Liver (tissue), 9 donors: ENCODE measurements around the gene EIF4ENIF1. TPM values are rescaled to one million over a fixed set of nuclear protein-coding genes. Genes with fewer than 3 reads are reported as not detected.

Source experiments
- DNase-seq: peaks from one replicate; pipeline ENCODE4 v3.0.0-alpha.2; 2017; ENCODE audit warnings: low spot score
- H3K27ac ChIP-seq, 2 donors: one replicate each; pipeline ENCODE4 v1.7.0; 2013; ENCODE audit warnings: inconsistent platforms in 2 of 2, low read length in 2 of 2, control low read depth in 1 of 2, low read depth in 1 of 2, mild to moderate bottlenecking in 1 of 2
- H3K27me3 ChIP-seq, 4 donors: one replicate each; pipeline versions ENCODE4 v1.6.1 to v1.7.0; 2013; ENCODE audit warnings: low read length in 3 of 4, inconsistent platforms in 1 of 4, mild to moderate bottlenecking in 1 of 4, moderate library complexity in 1 of 4; ENCODE audit not compliant: control insufficient read depth in 4 of 4, insufficient read depth in 4 of 4
- H3K36me3 ChIP-seq, 4 donors: one replicate each; pipeline versions ENCODE4 v1.6.1 to v1.7.0; 2013; ENCODE audit warnings: low read length in 3 of 4, mild to moderate bottlenecking in 3 of 4, low read depth in 1 of 4, moderate library complexity in 1 of 4; ENCODE audit not compliant: control insufficient read depth in 4 of 4, insufficient read depth in 3 of 4
- H3K4me1 ChIP-seq, 4 donors: one replicate each; pipeline versions ENCODE4 v1.6.1 to v1.7.0; 2013; ENCODE audit warnings: low read length in 3 of 4, mild to moderate bottlenecking in 3 of 4, moderate library complexity in 1 of 4; ENCODE audit not compliant: control insufficient read depth in 4 of 4, insufficient read depth in 4 of 4
- H3K4me3 ChIP-seq, 3 donors: one replicate each; pipeline versions ENCODE4 v1.6.1 to v1.7.0; 2013; ENCODE audit warnings: low read length in 3 of 3, control low read depth in 1 of 3, low read depth in 1 of 3, mild to moderate bottlenecking in 1 of 3
- H3K9ac ChIP-seq, 2 donors: one replicate each; pipeline ENCODE4 v1.7.0; 2013; ENCODE audit warnings: low read length in 2 of 2, mild to moderate bottlenecking in 2 of 2, moderate library complexity in 2 of 2, control low read depth in 1 of 2, low read depth in 1 of 2
- H3K9me3 ChIP-seq, 4 donors: one replicate each; pipeline versions ENCODE4 v1.6.1 to v1.7.0; 2013; ENCODE audit warnings: low read length in 3 of 4; ENCODE audit not compliant: control insufficient read depth in 4 of 4
- FOXA1 ChIP-seq: IDR thresholded peaks from 2 replicates; pipeline ENCODE4 v1.6.1; 2016; ENCODE audit warnings: antibody characterized with exemption
- GABPA ChIP-seq, 2 donors: IDR thresholded peaks in 1 of 2; conservative IDR thresholded peaks in 1 of 2; 2 replicates each; pipeline ENCODE4 v1.6.1; 2016; ENCODE audit warnings: antibody characterized with exemption in 2 of 2, mild to moderate bottlenecking in 1 of 2, moderate library complexity in 1 of 2
- HNF4A ChIP-seq, 2 donors: conservative IDR thresholded peaks; 2 replicates each; pipeline ENCODE4 v1.6.1; 2016; ENCODE audit warnings: antibody characterized with exemption in 2 of 2, mild to moderate bottlenecking in 2 of 2
- HNF4G ChIP-seq: IDR thresholded peaks from 2 replicates; pipeline ENCODE4 v1.6.1; 2016; ENCODE audit warnings: antibody characterized with exemption
- JUND ChIP-seq, 2 donors: IDR thresholded peaks; 2 replicates each; pipeline ENCODE4 v1.6.1; 2016; ENCODE audit warnings: antibody characterized with exemption in 2 of 2
- NR2F2 ChIP-seq: IDR thresholded peaks from 2 replicates; pipeline ENCODE4 v1.6.1; 2016; ENCODE audit warnings: antibody characterized with exemption
- RXRA ChIP-seq, 2 donors: IDR thresholded peaks; 2 replicates each; pipeline ENCODE4 v1.6.1; 2017 to 2018; ENCODE audit warnings: antibody characterized with exemption in 2 of 2, mild to moderate bottlenecking in 1 of 2
- YY1 ChIP-seq: IDR thresholded peaks from 2 replicates; pipeline ENCODE4 v1.6.1; 2016; ENCODE audit warnings: antibody characterized with exemption, mild to moderate bottlenecking
- WGBS: extraction: QIAGEN DNeasy Blood & Tissue Kit; methylation state at CpG from one replicate; pipeline ENCODE4 v1.1.7; 2013; 5-methylcytosine and 5-hydroxymethylcytosine counted together
- polyA plus RNA-seq, 2 donors: library from polyadenylated mRNA; stranded (reverse) in 1 of 2; unstranded in 1 of 2; fragments of 200-250 nt in 1 of 2; fragments of >200 nt in 1 of 2; fragmentation: Nextera tagmentation in 1 of 2; extraction: Ambion mirVana in 1 of 2; gene quantifications; one replicate each; pipeline versions ENCODE4 v1.2.1 to v1.2.3, GENCODE V29; 2013 to 2015
- total RNA-seq, 2 donors: library from RNA; depleted of rRNA; stranded (reverse); fragments of >200 nt; gene quantifications; one replicate each; pipeline ENCODE4 v1.2.3, GENCODE V29; 2014
- TF ChIP-seq, protein P1 (sequence below): IDR thresholded peaks from 2 replicates; pipeline ENCODE4 v1.6.1; 2016; ENCODE audit warnings: antibody characterized with exemption, mild to moderate bottlenecking
- TF ChIP-seq, protein P2 (sequence below): IDR thresholded peaks from 2 replicates; pipeline ENCODE4 v1.6.1; 2016; ENCODE audit warnings: antibody characterized with exemption
- TF ChIP-seq, protein P3 (sequence below): IDR thresholded peaks from 2 replicates; pipeline ENCODE4 v1.6.1; 2016; ENCODE audit warnings: antibody characterized with exemption
- donor health status: healthy.
- donor health status: healthy.
- donor health status: healthy.
- donor health status: healthy.
- donor health status: healthy.

Gene EIF4ENIF1
- total and polyA plus RNA-seq, 4 donors: 4.6 to 7.1 (median 6.0) TPM

DNA sequence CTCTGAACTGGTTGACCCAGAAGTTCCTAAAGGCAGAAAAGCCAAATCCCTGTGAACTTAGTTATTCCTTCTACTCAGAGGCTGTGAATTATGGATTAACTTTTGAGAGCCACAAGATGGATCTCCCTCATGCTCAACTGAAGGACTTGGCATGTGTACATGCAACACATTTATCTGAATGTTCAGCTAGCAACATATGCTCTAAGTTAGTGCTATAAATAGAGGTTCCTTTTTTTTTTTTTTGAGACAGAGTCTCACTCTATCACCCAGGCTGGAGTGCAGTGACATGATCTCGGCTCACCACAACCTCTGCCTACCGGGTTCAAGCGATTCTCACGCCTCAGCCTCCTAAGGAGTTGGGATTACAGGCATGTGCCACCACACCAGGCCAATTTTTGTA is 40.1 kb downstream of the EIF4ENIF1 start:
- Histone ChIP-seq H3K4me3 (no peak overlapping the region), H3K27me3 (no peaks in the 10 kb centered on the region), H3K27ac (no peak overlapping the region), H3K36me3 (peaks cover 3 to 29% (median 18%) of the 10 kb centered on the region in 4 donors), H3K9ac (no peak overlapping the region), H3K4me1 (peaks cover 0 to 7% (median 5%) of the 10 kb centered on the region in 4 donors), H3K9me3 (no peaks in the 10 kb centered on the region)
- TF ChIP-seq, protein P1, sequence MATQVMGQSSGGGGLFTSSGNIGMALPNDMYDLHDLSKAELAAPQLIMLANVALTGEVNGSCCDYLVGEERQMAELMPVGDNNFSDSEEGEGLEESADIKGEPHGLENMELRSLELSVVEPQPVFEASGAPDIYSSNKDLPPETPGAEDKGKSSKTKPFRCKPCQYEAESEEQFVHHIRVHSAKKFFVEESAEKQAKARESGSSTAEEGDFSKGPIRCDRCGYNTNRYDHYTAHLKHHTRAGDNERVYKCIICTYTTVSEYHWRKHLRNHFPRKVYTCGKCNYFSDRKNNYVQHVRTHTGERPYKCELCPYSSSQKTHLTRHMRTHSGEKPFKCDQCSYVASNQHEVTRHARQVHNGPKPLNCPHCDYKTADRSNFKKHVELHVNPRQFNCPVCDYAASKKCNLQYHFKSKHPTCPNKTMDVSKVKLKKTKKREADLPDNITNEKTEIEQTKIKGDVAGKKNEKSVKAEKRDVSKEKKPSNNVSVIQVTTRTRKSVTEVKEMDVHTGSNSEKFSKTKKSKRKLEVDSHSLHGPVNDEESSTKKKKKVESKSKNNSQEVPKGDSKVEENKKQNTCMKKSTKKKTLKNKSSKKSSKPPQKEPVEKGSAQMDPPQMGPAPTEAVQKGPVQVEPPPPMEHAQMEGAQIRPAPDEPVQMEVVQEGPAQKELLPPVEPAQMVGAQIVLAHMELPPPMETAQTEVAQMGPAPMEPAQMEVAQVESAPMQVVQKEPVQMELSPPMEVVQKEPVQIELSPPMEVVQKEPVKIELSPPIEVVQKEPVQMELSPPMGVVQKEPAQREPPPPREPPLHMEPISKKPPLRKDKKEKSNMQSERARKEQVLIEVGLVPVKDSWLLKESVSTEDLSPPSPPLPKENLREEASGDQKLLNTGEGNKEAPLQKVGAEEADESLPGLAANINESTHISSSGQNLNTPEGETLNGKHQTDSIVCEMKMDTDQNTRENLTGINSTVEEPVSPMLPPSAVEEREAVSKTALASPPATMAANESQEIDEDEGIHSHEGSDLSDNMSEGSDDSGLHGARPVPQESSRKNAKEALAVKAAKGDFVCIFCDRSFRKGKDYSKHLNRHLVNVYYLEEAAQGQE: no peak
- no peak for TF ChIP-seq JUND (IDR thresholded peaks at IDR 0.05)
- WGBS: 83% methylated on average over 4 of the region's 4 CpGs
- DNase-seq: no peak

DNA sequence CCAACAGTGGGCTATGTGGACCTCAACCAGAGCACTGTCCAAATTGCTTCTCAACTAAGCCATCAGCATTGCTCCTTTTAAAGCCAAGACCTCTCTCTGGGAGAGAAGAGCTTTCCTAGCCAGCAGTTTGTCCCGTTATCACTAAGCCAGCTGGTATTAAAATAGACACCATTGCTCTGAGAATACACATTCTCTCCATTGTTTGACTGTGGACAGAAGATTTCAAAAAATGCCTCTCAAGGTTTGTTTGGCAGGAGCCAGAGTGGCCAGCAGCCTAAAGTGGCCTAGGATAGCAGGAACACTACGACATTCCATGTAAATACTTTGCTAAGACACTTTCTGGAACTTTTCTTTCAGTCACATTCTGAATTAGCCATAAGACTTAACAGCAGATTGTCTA is 41.3 kb downstream of the EIF4ENIF1 start:
- H3K36me3 ChIP-seq: peaks cover 2 to 25% (median 9%) of the 10 kb centered on the region in 4 donors
- H3K4me1 ChIP-seq: peaks cover 0 to 7% (median 5%) of the 10 kb centered on the region in 4 donors
- 92% methylated on average over 2 of the region's 2 CpGs for WGBS
- H3K9me3 ChIP-seq: no peaks in the 10 kb centered on the region
- no peak for DNase-seq
- H3K27me3 ChIP-seq: no peaks in the 10 kb centered on the region
- H3K4me3 ChIP-seq: no peak overlapping the region
- no peak overlapping the region for H3K27ac ChIP-seq
- no peak overlapping the region for H3K9ac ChIP-seq
- TF ChIP-seq HNF4A (conservative IDR thresholded peaks at IDR 0.05) (no peak), NR2F2 (no peak), FOXA1 (no peak), YY1 (no peak), GABPA (IDR thresholded peaks at IDR 0.05 in 1 of 2, conservative IDR thresholded peaks at IDR 0.05 in 1 of 2) (no peak), JUND (IDR thresholded peaks at IDR 0.05) (no peak), HNF4G (no peak), RXRA (IDR thresholded peaks at IDR 0.05) (no peak)
- TF ChIP-seq, protein P1: no peak
- TF ChIP-seq, protein P2, sequence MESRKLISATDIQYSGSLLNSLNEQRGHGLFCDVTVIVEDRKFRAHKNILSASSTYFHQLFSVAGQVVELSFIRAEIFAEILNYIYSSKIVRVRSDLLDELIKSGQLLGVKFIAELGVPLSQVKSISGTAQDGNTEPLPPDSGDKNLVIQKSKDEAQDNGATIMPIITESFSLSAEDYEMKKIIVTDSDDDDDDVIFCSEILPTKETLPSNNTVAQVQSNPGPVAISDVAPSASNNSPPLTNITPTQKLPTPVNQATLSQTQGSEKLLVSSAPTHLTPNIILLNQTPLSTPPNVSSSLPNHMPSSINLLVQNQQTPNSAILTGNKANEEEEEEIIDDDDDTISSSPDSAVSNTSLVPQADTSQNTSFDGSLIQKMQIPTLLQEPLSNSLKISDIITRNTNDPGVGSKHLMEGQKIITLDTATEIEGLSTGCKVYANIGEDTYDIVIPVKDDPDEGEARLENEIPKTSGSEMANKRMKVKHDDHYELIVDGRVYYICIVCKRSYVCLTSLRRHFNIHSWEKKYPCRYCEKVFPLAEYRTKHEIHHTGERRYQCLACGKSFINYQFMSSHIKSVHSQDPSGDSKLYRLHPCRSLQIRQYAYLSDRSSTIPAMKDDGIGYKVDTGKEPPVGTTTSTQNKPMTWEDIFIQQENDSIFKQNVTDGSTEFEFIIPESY: no peak
- TF ChIP-seq, protein P3, sequence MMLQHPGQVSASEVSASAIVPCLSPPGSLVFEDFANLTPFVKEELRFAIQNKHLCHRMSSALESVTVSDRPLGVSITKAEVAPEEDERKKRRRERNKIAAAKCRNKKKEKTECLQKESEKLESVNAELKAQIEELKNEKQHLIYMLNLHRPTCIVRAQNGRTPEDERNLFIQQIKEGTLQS: no peak
